Activated naive CD4-positive, alpha-beta T cell treated with anti-CD3 and anti-CD28 coated beads, Interleukin-2, amount 50 U/mL, for 24 hours (primary cell): ENCODE results near the gene GDF7.

Experiments used
- H3K27ac Mint-ChIP-seq: one replicate; pipeline ENCODE4 v1.8.0; 2021; ENCODE audit warnings: mild to moderate bottlenecking, mixed read lengths
- H3K27me3 Mint-ChIP-seq: one replicate; pipeline ENCODE4 v1.8.0; 2021; ENCODE audit warnings: mixed read lengths
- H3K36me3 Mint-ChIP-seq: one replicate; pipeline ENCODE4 v1.8.0; 2021; ENCODE audit warnings: mixed read lengths
- H3K4me1 Mint-ChIP-seq: one replicate; pipeline ENCODE4 v1.8.0; 2021; ENCODE audit warnings: mixed read lengths
- H3K4me3 Mint-ChIP-seq: one replicate; pipeline ENCODE4 v1.8.0; 2021; ENCODE audit warnings: mild to moderate bottlenecking, mixed read lengths
- H3K9me3 Mint-ChIP-seq: one replicate; pipeline ENCODE4 v1.8.0; 2021; ENCODE audit warnings: mixed read lengths

The GDF7 gene

GRCh38 chr2:20635675-20636584 is 31.0 kb upstream of the GDF7 start:
- Mint-ChIP-seq H3K9me3 (no peaks in the 10 kb centered on the region), H3K27ac (no peak overlapping the region), H3K4me1 (no peaks in the 10 kb centered on the region), H3K36me3 (peaks cover 2% of the 10 kb centered on the region), H3K27me3 (no peaks in the 10 kb centered on the region), H3K4me3 (no peak overlapping the region)

- H3K4me3 Mint-ChIP-seq, result no peak overlapping the region
- no peaks in the 10 kb centered on the region for H3K9me3 Mint-ChIP-seq
- H3K27me3 Mint-ChIP-seq, result no peaks in the 10 kb centered on the region
- no peak overlapping the region for H3K27ac Mint-ChIP-seq
- H3K4me1 Mint-ChIP-seq, result no peaks in the 10 kb centered on the region
- H3K36me3 Mint-ChIP-seq, result peaks cover 4% of the 10 kb centered on the region
These were observed 29.8 kb upstream of the GDF7 start for GRCh38 chr2:20637147-20637546.

- Mint-ChIP-seq H3K4me3 (no peak overlapping the region), H3K27ac (no peak overlapping the region), H3K4me1 (peaks cover under 1% of the 10 kb centered on the region), H3K27me3 (no peaks in the 10 kb centered on the region), H3K9me3 (no peaks in the 10 kb centered on the region), H3K36me3 (peaks cover 4% of the 10 kb centered on the region)
These were observed 28.9 kb upstream of the GDF7 start for GRCh38 chr2:20638014-20638413.

- Mint-ChIP-seq H3K36me3 (peaks cover 4% of the 10 kb centered on the region), H3K4me1 (peaks cover 6% of the 10 kb centered on the region), H3K4me3 (no peak overlapping the region), H3K27me3 (no peaks in the 10 kb centered on the region), H3K9me3 (no peaks in the 10 kb centered on the region), H3K27ac (no peak overlapping the region)
These were observed 28.1 kb upstream of the GDF7 start for GRCh38 chr2:20638646-20639430.

- peaks cover 9% of the 10 kb centered on the region for H3K36me3 Mint-ChIP-seq
- no peaks in the 10 kb centered on the region for H3K27me3 Mint-ChIP-seq
- H3K4me1 Mint-ChIP-seq, result peaks cover 6% of the 10 kb centered on the region
- H3K4me3 Mint-ChIP-seq, result no peak overlapping the region
- no peaks in the 10 kb centered on the region for H3K9me3 Mint-ChIP-seq
- H3K27ac Mint-ChIP-seq, result no peak overlapping the region
These were observed 26.4 kb upstream of the GDF7 start for GRCh38 chr2:20640411-20641122.

- Mint-ChIP-seq H3K27me3 (no peaks in the 10 kb centered on the region), H3K36me3 (peaks cover 9% of the 10 kb centered on the region), H3K9me3 (no peaks in the 10 kb centered on the region), H3K4me3 (no peak overlapping the region), H3K4me1 (peaks cover 6% of the 10 kb centered on the region), H3K27ac (no peak overlapping the region)
These were observed 25.6 kb upstream of the GDF7 start for GRCh38 chr2:20641123-20641985.

- Mint-ChIP-seq H3K9me3 (no peaks in the 10 kb centered on the region), H3K27ac (no peak overlapping the region), H3K27me3 (no peaks in the 10 kb centered on the region), H3K4me3 (no peak overlapping the region), H3K36me3 (peaks cover 9% of the 10 kb centered on the region), H3K4me1 (peaks cover 6% of the 10 kb centered on the region)
These were observed 24.6 kb upstream of the GDF7 start for GRCh38 chr2:20642055-20642971.

- peaks cover 9% of the 10 kb centered on the region for H3K36me3 Mint-ChIP-seq
- H3K27me3 Mint-ChIP-seq, result no peaks in the 10 kb centered on the region
- H3K4me3 Mint-ChIP-seq, result no peak overlapping the region
- no peaks in the 10 kb centered on the region for H3K9me3 Mint-ChIP-seq
- peaks cover 8% of the 10 kb centered on the region for H3K4me1 Mint-ChIP-seq
- H3K27ac Mint-ChIP-seq, result no peak overlapping the region
These were observed 23.9 kb upstream of the GDF7 start for GRCh38 chr2:20643060-20643459.

- Mint-ChIP-seq H3K27me3 (no peaks in the 10 kb centered on the region), H3K36me3 (peaks cover 9% of the 10 kb centered on the region), H3K27ac (no peak overlapping the region), H3K9me3 (no peaks in the 10 kb centered on the region), H3K4me3 (no peak overlapping the region), H3K4me1 (peaks cover 15% of the 10 kb centered on the region)
These were observed 23.1 kb upstream of the GDF7 start for GRCh38 chr2:20643826-20644225.

- Mint-ChIP-seq H3K9me3 (no peaks in the 10 kb centered on the region), H3K36me3 (peaks cover 6% of the 10 kb centered on the region), H3K27me3 (no peaks in the 10 kb centered on the region), H3K4me3 (no peak overlapping the region), H3K27ac (no peak overlapping the region), H3K4me1 (peaks cover 30% of the 10 kb centered on the region)
These were observed 21.6 kb upstream of the GDF7 start for GRCh38 chr2:20645301-20645701.

GRCh38 chr2:20645761-20646160 is 21.2 kb upstream of the GDF7 start:
- H3K27me3 Mint-ChIP-seq, result no peaks in the 10 kb centered on the region
- H3K27ac Mint-ChIP-seq, result no peak overlapping the region
- H3K36me3 Mint-ChIP-seq, result peaks cover 6% of the 10 kb centered on the region
- no peak overlapping the region for H3K4me3 Mint-ChIP-seq
- H3K4me1 Mint-ChIP-seq, result peaks cover 33% of the 10 kb centered on the region
- H3K9me3 Mint-ChIP-seq, result no peaks in the 10 kb centered on the region

- Mint-ChIP-seq H3K4me3 (no peak overlapping the region), H3K9me3 (no peaks in the 10 kb centered on the region), H3K4me1 (peaks cover 36% of the 10 kb centered on the region), H3K27me3 (no peaks in the 10 kb centered on the region), H3K36me3 (peaks cover 6% of the 10 kb centered on the region), H3K27ac (no peak overlapping the region)
These were observed 20.5 kb upstream of the GDF7 start for GRCh38 chr2:20646446-20646845.

- Mint-ChIP-seq H3K9me3 (no peaks in the 10 kb centered on the region), H3K4me3 (no peak overlapping the region), H3K27ac (no peak overlapping the region), H3K27me3 (no peaks in the 10 kb centered on the region), H3K4me1 (peaks cover 38% of the 10 kb centered on the region), H3K36me3 (peaks cover 5% of the 10 kb centered on the region)
These were observed 19.7 kb upstream of the GDF7 start for GRCh38 chr2:20647211-20647610.

GRCh38 chr2:20647738-20648137 is 19.2 kb upstream of the GDF7 start:
- Mint-ChIP-seq H3K27me3 (no peaks in the 10 kb centered on the region), H3K36me3 (peaks cover 5% of the 10 kb centered on the region), H3K9me3 (no peaks in the 10 kb centered on the region), H3K4me3 (no peak overlapping the region), H3K27ac (no peak overlapping the region), H3K4me1 (peaks cover 38% of the 10 kb centered on the region)
